ENCODE measurements around the gene SCAANT1. TPM values are rescaled to one million over a fixed set of nuclear protein-coding genes. Genes with fewer than 3 reads are reported as not detected.

The SCAANT1 gene
- total and polyA plus RNA-seq, 2 donors (not counting 1 experiment from before 2014, with no cell fraction given) = 1.7 TPM; not detected in 1

DNA sequence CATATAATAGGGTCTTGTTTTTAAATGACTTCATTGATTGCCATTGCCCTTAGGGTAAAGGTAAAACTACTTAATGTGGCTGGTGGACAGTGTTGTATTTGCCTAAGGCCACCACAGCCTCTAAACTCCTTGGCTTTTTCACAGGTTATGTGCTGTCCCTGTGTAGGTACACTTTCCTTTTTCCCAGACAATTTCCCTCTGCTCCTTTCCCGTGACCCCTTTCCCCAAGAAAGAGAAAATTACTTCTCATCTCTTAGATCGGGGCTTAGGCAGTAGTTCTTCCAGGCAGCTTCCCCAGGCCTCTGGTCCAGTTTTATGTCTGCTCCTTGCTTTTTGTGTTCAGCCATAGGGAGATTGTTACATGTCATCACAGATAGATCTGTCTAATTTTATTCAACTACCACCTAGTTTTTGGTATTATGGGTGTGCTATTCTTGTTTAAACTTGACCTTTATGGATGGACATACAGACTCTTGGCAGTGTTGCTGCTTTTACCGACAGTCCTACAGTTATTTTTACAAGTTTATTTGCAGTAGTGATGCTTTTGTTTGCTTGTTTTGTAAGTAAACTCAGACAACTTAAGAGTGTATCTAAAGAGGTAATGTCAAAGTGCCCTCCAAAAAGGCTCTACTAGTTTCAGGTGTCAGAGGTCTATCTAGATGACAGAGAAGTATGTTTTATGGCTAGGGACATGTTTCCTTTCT, 20.5 kb upstream of the SCAANT1 start:
- Histone ChIP-seq H3K9ac (ENCODE audit: insufficient read depth, low read length) (no peak overlapping the region), H3K4me2 (ENCODE audit: extremely low read depth, insufficient read depth, low read length) (no peak overlapping the region), H3K36me3 (ENCODE audit: control insufficient read depth, insufficient read depth, low read length) (peaks cover 1% of the 10 kb centered on the region), H3K79me2 (ENCODE audit: control insufficient read depth, insufficient read depth, low read length) (peaks cover 41% of the 10 kb centered on the region), H3K4me1 (ENCODE audit: control insufficient read depth, extremely low read depth, insufficient read depth, low read length) (no peaks in the 10 kb centered on the region), H3K9me3 (ENCODE audit: control insufficient read depth, insufficient read depth, low read depth, low read length) (no peaks in the 10 kb centered on the region), H2AFZ (ENCODE audit: low read length) (no peak overlapping the region), H3K4me3 (replicated peaks in 1 of 4; ENCODE audit: control extremely low read depth in 1 of 4, insufficient read depth in 1 of 4, low read depth in 3 of 4, low read length in 4 of 4) (no peak overlapping the region), H3K27ac (ENCODE audit: insufficient read depth, low read length) (no peak overlapping the region), H3K27me3 (ENCODE audit: control insufficient read depth, insufficient read depth, low read length) (no peaks in the 10 kb centered on the region), H4K20me1 (ENCODE audit: control insufficient read depth, extremely low read depth, insufficient read depth, low read length) (no peaks in the 10 kb centered on the region)
- TF ChIP-seq EZH2 (IDR thresholded peaks at IDR 0.05; ENCODE audit: low read length, missing control alignments) = no peak
- TF ChIP-seq, protein P1, sequence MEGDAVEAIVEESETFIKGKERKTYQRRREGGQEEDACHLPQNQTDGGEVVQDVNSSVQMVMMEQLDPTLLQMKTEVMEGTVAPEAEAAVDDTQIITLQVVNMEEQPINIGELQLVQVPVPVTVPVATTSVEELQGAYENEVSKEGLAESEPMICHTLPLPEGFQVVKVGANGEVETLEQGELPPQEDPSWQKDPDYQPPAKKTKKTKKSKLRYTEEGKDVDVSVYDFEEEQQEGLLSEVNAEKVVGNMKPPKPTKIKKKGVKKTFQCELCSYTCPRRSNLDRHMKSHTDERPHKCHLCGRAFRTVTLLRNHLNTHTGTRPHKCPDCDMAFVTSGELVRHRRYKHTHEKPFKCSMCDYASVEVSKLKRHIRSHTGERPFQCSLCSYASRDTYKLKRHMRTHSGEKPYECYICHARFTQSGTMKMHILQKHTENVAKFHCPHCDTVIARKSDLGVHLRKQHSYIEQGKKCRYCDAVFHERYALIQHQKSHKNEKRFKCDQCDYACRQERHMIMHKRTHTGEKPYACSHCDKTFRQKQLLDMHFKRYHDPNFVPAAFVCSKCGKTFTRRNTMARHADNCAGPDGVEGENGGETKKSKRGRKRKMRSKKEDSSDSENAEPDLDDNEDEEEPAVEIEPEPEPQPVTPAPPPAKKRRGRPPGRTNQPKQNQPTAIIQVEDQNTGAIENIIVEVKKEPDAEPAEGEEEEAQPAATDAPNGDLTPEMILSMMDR (conservative IDR thresholded peaks at IDR 0.05 in 1 of 2, IDR thresholded peaks at IDR 0.05 in 1 of 2; ENCODE audit: low read depth in 1 of 2, low read length in 2 of 2) = no peak
- no peak for DNase-seq (ENCODE audit: low read depth in 2 of 2)

DNA sequence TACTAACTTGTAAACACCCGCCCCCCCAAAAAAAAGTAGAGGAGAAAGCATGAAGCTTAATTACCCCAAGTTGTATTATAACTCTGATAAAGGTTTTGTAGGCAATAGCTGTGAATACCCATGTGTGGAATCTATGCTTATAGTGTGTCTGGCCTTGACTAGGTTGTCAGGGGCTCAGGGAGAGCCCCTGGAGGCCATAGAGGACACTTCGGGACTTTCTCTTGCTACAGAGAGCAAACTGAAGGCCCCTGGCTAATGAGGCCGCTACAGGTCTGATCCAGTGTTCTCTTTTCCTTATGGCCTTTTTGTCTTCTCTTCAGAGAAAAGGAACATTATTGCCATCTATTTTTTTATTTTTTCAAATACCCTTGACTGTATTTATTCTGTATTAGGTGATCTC, 19.1 kb upstream of the SCAANT1 start:
- peaks cover 1% of the 10 kb centered on the region for H3K36me3 ChIP-seq (ENCODE audit: control insufficient read depth, insufficient read depth, low read length)
- no peak overlapping the region for H3K27ac ChIP-seq (ENCODE audit: insufficient read depth, low read length)
- H3K4me1 ChIP-seq (ENCODE audit: control insufficient read depth, extremely low read depth, insufficient read depth, low read length) = no peaks in the 10 kb centered on the region
- DNase-seq (ENCODE audit: low read depth in 2 of 2) = no peak
- peaks cover 46% of the 10 kb centered on the region for H3K79me2 ChIP-seq (ENCODE audit: control insufficient read depth, insufficient read depth, low read length)
- no peaks in the 10 kb centered on the region for H3K9me3 ChIP-seq (ENCODE audit: control insufficient read depth, insufficient read depth, low read depth, low read length)
- H4K20me1 ChIP-seq (ENCODE audit: control insufficient read depth, extremely low read depth, insufficient read depth, low read length) = no peaks in the 10 kb centered on the region
- H3K4me2 ChIP-seq (ENCODE audit: extremely low read depth, insufficient read depth, low read length) = no peak overlapping the region
- H2AFZ ChIP-seq (ENCODE audit: low read length) = no peak overlapping the region
- no peak overlapping the region for H3K4me3 ChIP-seq (replicated peaks in 1 of 4; ENCODE audit: control extremely low read depth in 1 of 4, insufficient read depth in 1 of 4, low read depth in 3 of 4, low read length in 4 of 4)
- no peaks in the 10 kb centered on the region for H3K27me3 ChIP-seq (ENCODE audit: control insufficient read depth, insufficient read depth, low read length)
- TF ChIP-seq, protein P1 (conservative IDR thresholded peaks at IDR 0.05 in 1 of 2, IDR thresholded peaks at IDR 0.05 in 1 of 2; ENCODE audit: low read depth in 1 of 2, low read length in 2 of 2) = no peak
- no peak for TF ChIP-seq EZH2 (IDR thresholded peaks at IDR 0.05; ENCODE audit: low read length, missing control alignments)
- H3K9ac ChIP-seq (ENCODE audit: insufficient read depth, low read length) = no peak overlapping the region

DNA sequence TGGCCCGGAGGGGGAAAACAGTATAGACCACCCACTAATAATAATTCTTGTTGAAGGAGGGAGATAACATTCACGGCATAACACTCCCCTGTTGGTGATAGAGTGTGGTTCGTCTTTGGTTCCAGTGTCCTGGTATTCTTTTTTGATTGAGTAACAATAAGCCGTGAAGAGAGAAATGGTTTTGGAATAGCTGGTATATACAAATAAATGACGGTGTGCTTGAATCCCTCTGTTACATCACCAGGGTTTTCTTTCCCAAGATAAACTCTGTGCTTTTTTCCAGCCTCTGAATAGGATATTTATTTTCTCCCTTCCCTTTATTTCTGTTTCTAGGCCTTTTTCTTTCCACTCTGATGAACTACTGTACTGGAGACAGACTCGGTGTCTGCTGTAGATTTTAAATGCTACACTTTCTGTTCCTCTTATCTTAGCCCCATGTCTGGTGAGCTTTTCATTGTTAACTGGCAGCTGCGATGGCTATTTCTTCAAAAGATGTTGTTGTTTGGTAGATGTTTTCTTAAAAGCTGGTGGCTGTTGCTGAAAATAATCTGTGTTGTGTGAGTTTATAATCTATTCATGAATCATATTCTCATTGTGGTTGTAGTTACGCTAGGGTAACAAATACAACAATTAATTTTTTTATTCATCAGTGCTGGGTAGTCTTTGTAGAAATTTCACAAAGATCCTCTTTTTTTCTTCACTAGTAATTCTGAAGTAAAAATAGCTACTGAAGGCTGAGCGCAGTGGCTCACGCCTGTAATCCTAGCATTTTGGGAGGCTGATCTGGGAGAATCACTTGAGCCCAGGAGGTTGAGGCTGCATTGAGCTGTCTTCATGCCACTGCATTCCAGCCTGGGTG, 15.5 kb upstream of the SCAANT1 start:
- H2AFZ ChIP-seq (ENCODE audit: low read length) = no peak overlapping the region
- no peak overlapping the region for H3K9ac ChIP-seq (ENCODE audit: insufficient read depth, low read length)
- H4K20me1 ChIP-seq (ENCODE audit: control insufficient read depth, extremely low read depth, insufficient read depth, low read length) = no peaks in the 10 kb centered on the region
- peaks cover 6% of the 10 kb centered on the region for H3K36me3 ChIP-seq (ENCODE audit: control insufficient read depth, insufficient read depth, low read length)
- TF ChIP-seq, protein P1 (conservative IDR thresholded peaks at IDR 0.05 in 1 of 2, IDR thresholded peaks at IDR 0.05 in 1 of 2; ENCODE audit: low read depth in 1 of 2, low read length in 2 of 2) = no peak
- TF ChIP-seq EZH2 (IDR thresholded peaks at IDR 0.05; ENCODE audit: low read length, missing control alignments) = no peak
- no peak overlapping the region for H3K4me2 ChIP-seq (ENCODE audit: extremely low read depth, insufficient read depth, low read length)
- H3K27ac ChIP-seq (ENCODE audit: insufficient read depth, low read length) = no peak overlapping the region
- H3K79me2 ChIP-seq (ENCODE audit: control insufficient read depth, insufficient read depth, low read length) = peaks cover 41% of the 10 kb centered on the region
- H3K9me3 ChIP-seq (ENCODE audit: control insufficient read depth, insufficient read depth, low read depth, low read length) = no peaks in the 10 kb centered on the region
- no peak for DNase-seq (ENCODE audit: low read depth in 2 of 2)
- no peaks in the 10 kb centered on the region for H3K27me3 ChIP-seq (ENCODE audit: control insufficient read depth, insufficient read depth, low read length)
- no peak overlapping the region for H3K4me3 ChIP-seq (replicated peaks in 1 of 4; ENCODE audit: control extremely low read depth in 1 of 4, insufficient read depth in 1 of 4, low read depth in 3 of 4, low read length in 4 of 4)
- no peaks in the 10 kb centered on the region for H3K4me1 ChIP-seq (ENCODE audit: control insufficient read depth, extremely low read depth, insufficient read depth, low read length)

Data from fibroblast of lung (primary cell).